Urinary bladder (tissue), 4 donors: ENCODE results near the gene SPINT3. TPM values are rescaled to one million over a fixed set of nuclear protein-coding genes. Genes with fewer than 3 reads are reported as not detected.

Experiments
- DNase-seq: peaks from one replicate; pipeline ENCODE4 v3.0.0-alpha.2; 2015; ENCODE audit errors: extremely low spot score
- H3K27ac ChIP-seq: one replicate; pipeline ENCODE4 v1.5.1; 2013; ENCODE audit warnings: low read depth, mild to moderate bottlenecking, moderate library complexity
- H3K36me3 ChIP-seq: one replicate; pipeline ENCODE4 v1.6.1; 2013; ENCODE audit warnings: mild to moderate bottlenecking, moderate library complexity; ENCODE audit not compliant: insufficient read depth
- H3K4me1 ChIP-seq: one replicate; pipeline ENCODE4 v1.6.1; 2013; ENCODE audit warnings: mild to moderate bottlenecking, moderate library complexity; ENCODE audit not compliant: insufficient read depth
- H3K4me3 ChIP-seq: one replicate; pipeline ENCODE4 v1.5.1; 2013; ENCODE audit warnings: low read depth, low read length
- WGBS: extraction: QIAGEN DNeasy Blood & Tissue Kit; methylation state at CpG from one replicate; pipeline ENCODE4 v1.1.7; 2013; 5-methylcytosine and 5-hydroxymethylcytosine counted together
- polyA plus RNA-seq: library from polyadenylated mRNA; stranded (reverse); fragments of 200-250 nt; gene quantifications from one replicate; pipeline ENCODE4 v1.2.3, GENCODE V29; 2013
- total RNA-seq: library from RNA; depleted of rRNA; stranded (reverse); fragments of >200 nt; gene quantifications from one replicate; pipeline ENCODE4 v1.2.3, GENCODE V29; 2014
- donor health status: healthy with polysubstance abuse.
- donor health status: healthy.

SPINT3 gene
- total RNA-seq: not detected
- polyA plus RNA-seq: not detected

GRCh38 chr20:45515147-45515913 lies at the start of gene SPINT3:
Gene SPINT3, minus strand, starts transcription at chr20:45515622. Its CDS starts 14 bp downstream, at chr20:45515608.
- 60% methylated on average over 5 of the region's 5 CpGs for WGBS

GRCh38 chr20:45564760-45565276 lies 49.4 kb upstream of the SPINT3 start:
- no peak overlapping the region for H3K4me3 ChIP-seq
- no peaks in the 10 kb centered on the region for H3K4me1 ChIP-seq
- no peaks in the 10 kb centered on the region for H3K36me3 ChIP-seq
- H3K27ac ChIP-seq: no peak overlapping the region
- WGBS: 82% methylated on average over 2 of the region's 2 CpGs
- no peak for DNase-seq

More at GRCh38 chr20:45515147-45515913, at the start of gene SPINT3:
- no peaks in the 10 kb centered on the region for H3K4me1 ChIP-seq
- H3K27ac ChIP-seq: no peak within 1 kb of the TSS
- H3K36me3 ChIP-seq: no peaks in the 10 kb centered on the region
- H3K4me3 ChIP-seq: no peak within 1 kb of the TSS
- no peak for DNase-seq

GRCh38 chr20:45555198-45555597 lies 39.8 kb upstream of the SPINT3 start:
- no peak for DNase-seq
- Histone ChIP-seq H3K4me3 (no peak overlapping the region), H3K4me1 (no peaks in the 10 kb centered on the region), H3K27ac (no peak overlapping the region), H3K36me3 (no peaks in the 10 kb centered on the region)
- 95% methylated on average over 1 of the region's 1 CpG for WGBS

GRCh38 chr20:45552456-45552855 lies 37.0 kb upstream of the SPINT3 start:
- no peak overlapping the region for H3K4me3 ChIP-seq
- no peaks in the 10 kb centered on the region for H3K4me1 ChIP-seq
- no peak for DNase-seq
- H3K36me3 ChIP-seq: no peaks in the 10 kb centered on the region
- H3K27ac ChIP-seq: no peak overlapping the region
- 72% methylated on average over 2 of the region's 2 CpGs for WGBS

GRCh38 chr20:45550765-45551164 lies 35.3 kb upstream of the SPINT3 start:
- no peak for DNase-seq
- no peak overlapping the region for H3K4me3 ChIP-seq
- H3K27ac ChIP-seq: no peak overlapping the region
- no peaks in the 10 kb centered on the region for H3K36me3 ChIP-seq
- H3K4me1 ChIP-seq: no peaks in the 10 kb centered on the region

GRCh38 chr20:45548410-45548809 lies 33.0 kb upstream of the SPINT3 start:
- WGBS: 80% methylated on average over 7 of the region's 7 CpGs
- no peaks in the 10 kb centered on the region for H3K4me1 ChIP-seq
- no peaks in the 10 kb centered on the region for H3K36me3 ChIP-seq
- H3K27ac ChIP-seq: no peak overlapping the region
- no peak for DNase-seq
- no peak overlapping the region for H3K4me3 ChIP-seq

GRCh38 chr20:45547206-45547770 lies 31.9 kb upstream of the SPINT3 start, which contains the start of gene EPPIN:
Gene EPPIN, minus strand, starts transcription at chr20:45547401. Its CDS starts 44 bp downstream, at chr20:45547357.
- H3K4me3 ChIP-seq: no peak within 1 kb of the TSS
- no peak for DNase-seq
- no peak within 1 kb of the TSS for H3K27ac ChIP-seq
- WGBS: 83% methylated on average over 6 of the region's 6 CpGs
- no peaks in the 10 kb centered on the region for H3K36me3 ChIP-seq
- no peaks in the 10 kb centered on the region for H3K4me1 ChIP-seq

GRCh38 chr20:45545754-45546453 lies 30.5 kb upstream of the SPINT3 start:
- no peak overlapping the region for H3K27ac ChIP-seq
- no peaks in the 10 kb centered on the region for H3K4me1 ChIP-seq
- no peaks in the 10 kb centered on the region for H3K36me3 ChIP-seq
- no peak for DNase-seq
- H3K4me3 ChIP-seq: no peak overlapping the region
- WGBS: 13% methylated on average over 5 of the region's 5 CpGs

GRCh38 chr20:45545351-45545750 lies 29.9 kb upstream of the SPINT3 start:
- no peak overlapping the region for H3K27ac ChIP-seq
- H3K4me3 ChIP-seq: no peak overlapping the region
- no peaks in the 10 kb centered on the region for H3K4me1 ChIP-seq
- DNase-seq: no peak
- H3K36me3 ChIP-seq: no peaks in the 10 kb centered on the region
- 79% methylated on average over 3 of the region's 3 CpGs for WGBS

- H3K4me3 ChIP-seq: no peak within 1 kb of the TSS
- no peaks in the 10 kb centered on the region for H3K4me1 ChIP-seq
- DNase-seq: no peak
- H3K27ac ChIP-seq: no peak within 1 kb of the TSS
- 78% methylated on average over 2 of the region's 2 CpGs for WGBS
- H3K36me3 ChIP-seq: no peaks in the 10 kb centered on the region
Observed at GRCh38 chr20:45539382-45539781, 24.0 kb upstream of the SPINT3 start, which contains the start of gene WFDC6. Gene WFDC6, minus strand, starts transcription at chr20:45539482. Its CDS starts 75 bp downstream, at chr20:45539407.

GRCh38 chr20:45538209-45538799 lies 22.9 kb upstream of the SPINT3 start:
- H3K27ac ChIP-seq: no peak overlapping the region
- WGBS: 57% methylated on average over 7 of the region's 7 CpGs
- no peak overlapping the region for H3K4me3 ChIP-seq
- no peaks in the 10 kb centered on the region for H3K4me1 ChIP-seq
- H3K36me3 ChIP-seq: no peaks in the 10 kb centered on the region
- no peak for DNase-seq

- H3K27ac ChIP-seq: no peak overlapping the region
- WGBS: 72% methylated on average over 4 of the region's 4 CpGs
Observed at GRCh38 chr20:45527294-45527693, 11.9 kb upstream of the SPINT3 start.

GRCh38 chr20:45523821-45524220 lies 8.4 kb upstream of the SPINT3 start:
- no peak for DNase-seq
- H3K27ac ChIP-seq: no peak overlapping the region
- no peaks in the 10 kb centered on the region for H3K36me3 ChIP-seq
- WGBS: 77% methylated on average over 1 of the region's 1 CpG
- no peak overlapping the region for H3K4me3 ChIP-seq
- H3K4me1 ChIP-seq: no peaks in the 10 kb centered on the region

More at GRCh38 chr20:45527294-45527693, 11.9 kb upstream of the SPINT3 start:
- DNase-seq: no peak
- H3K4me3 ChIP-seq: no peak overlapping the region
- no peaks in the 10 kb centered on the region for H3K4me1 ChIP-seq
- no peaks in the 10 kb centered on the region for H3K36me3 ChIP-seq
